Thyroid gland (tissue), 4 donors: ENCODE results near the gene CRACR2B.

ENCODE experiments used
- CTCF ChIP-seq, 6 experiments: fragments of 200-600 bp in 3 of 6; fragments of 450-650 bp in 3 of 6; sonication (generic) in 3 of 6; IDR thresholded peaks; one replicate each; pipeline ENCODE4 v1.5.1; 2016 to 2019; ENCODE audit warnings: antibody characterized with exemption in 6 of 6, mild to moderate bottlenecking in 2 of 6, inconsistent platforms in 1 of 6, moderate library complexity in 1 of 6
- POLR2A ChIP-seq, 2 donors: fragments of 450-650 bp; IDR thresholded peaks; one replicate each; pipeline ENCODE4 v1.6.1; 2017; ENCODE audit warnings: antibody characterized with exemption in 2 of 2, mild to moderate bottlenecking in 2 of 2, moderate library complexity in 1 of 2

GRCh38 chr11:788009-788640 is 39.6 kb upstream of the CRACR2B start:
- no peak for TF ChIP-seq CTCF (IDR thresholded peaks at IDR 0.05)
- TF ChIP-seq POLR2A (IDR thresholded peaks at IDR 0.05): no peak
